ENCODE results near the gene TTC36.

- TF ChIP-seq ZNF24 (tag by site-specific recombination; IDR thresholded peaks at IDR 0.05) (no peak), ZNF777 (tag by site-specific recombination; IDR thresholded peaks at IDR 0.05; ENCODE audit: borderline replicate concordance) (no peak), CTCF (tag by site-specific recombination; IDR thresholded peaks at IDR 0.05) (no peak), ZBTB17 (tag by site-specific recombination; IDR thresholded peaks at IDR 0.05) (no peak), PRDM10 (tag by site-specific recombination; IDR thresholded peaks at IDR 0.05) (no peak), KLF10 (tag by site-specific recombination; IDR thresholded peaks at IDR 0.05) (no peak), ZFP3 (tag by site-specific recombination; IDR thresholded peaks at IDR 0.05; ENCODE audit: low read depth) (no peak), ZNF639 (tag by site-specific recombination; IDR thresholded peaks at IDR 0.05) (no peak), HIC1 (tag by site-specific recombination; IDR thresholded peaks at IDR 0.05) (no peak), YY1 (tag by site-specific recombination; IDR thresholded peaks at IDR 0.05) (no peak), OVOL3 (tag by site-specific recombination; IDR thresholded peaks at IDR 0.05) (no peak), ZNF16 (tag by site-specific recombination; IDR thresholded peaks at IDR 0.05; ENCODE audit: low read depth) (no peak), WT1 (tag by site-specific recombination; IDR thresholded peaks at IDR 0.05) (no peak), GLIS1 (tag by site-specific recombination; IDR thresholded peaks at IDR 0.05) (no peak)
These were observed 10.2 kb downstream of the TTC36 start for GRCh38 chr11:118537409-118537980.
